Liver (tissue), 9 donors: ENCODE measurements around the gene CEP89. TPM values are rescaled to one million over a fixed set of nuclear protein-coding genes. Genes with fewer than 3 reads are reported as not detected.
"Not testable (repeated sequence)": the region's sequence is repeated elsewhere in the genome, so short reads cannot be mapped to it uniquely, and the experiment has no call there.

Experiments used
- DNase-seq: peaks from one replicate; pipeline ENCODE4 v3.0.0-alpha.2; 2017; ENCODE audit warnings: low spot score
- H3K27ac ChIP-seq, 2 donors: one replicate each; pipeline ENCODE4 v1.7.0; 2013; ENCODE audit warnings: inconsistent platforms in 2 of 2, low read length in 2 of 2, control low read depth in 1 of 2, low read depth in 1 of 2, mild to moderate bottlenecking in 1 of 2
- H3K27me3 ChIP-seq, 4 donors: one replicate each; pipeline versions ENCODE4 v1.6.1 to v1.7.0; 2013; ENCODE audit warnings: low read length in 3 of 4, inconsistent platforms in 1 of 4, mild to moderate bottlenecking in 1 of 4, moderate library complexity in 1 of 4; ENCODE audit not compliant: control insufficient read depth in 4 of 4, insufficient read depth in 4 of 4
- H3K36me3 ChIP-seq, 4 donors: one replicate each; pipeline versions ENCODE4 v1.6.1 to v1.7.0; 2013; ENCODE audit warnings: low read length in 3 of 4, mild to moderate bottlenecking in 3 of 4, low read depth in 1 of 4, moderate library complexity in 1 of 4; ENCODE audit not compliant: control insufficient read depth in 4 of 4, insufficient read depth in 3 of 4
- H3K4me1 ChIP-seq, 4 donors: one replicate each; pipeline versions ENCODE4 v1.6.1 to v1.7.0; 2013; ENCODE audit warnings: low read length in 3 of 4, mild to moderate bottlenecking in 3 of 4, moderate library complexity in 1 of 4; ENCODE audit not compliant: control insufficient read depth in 4 of 4, insufficient read depth in 4 of 4
- H3K4me3 ChIP-seq, 3 donors: one replicate each; pipeline versions ENCODE4 v1.6.1 to v1.7.0; 2013; ENCODE audit warnings: low read length in 3 of 3, control low read depth in 1 of 3, low read depth in 1 of 3, mild to moderate bottlenecking in 1 of 3
- H3K9ac ChIP-seq, 2 donors: one replicate each; pipeline ENCODE4 v1.7.0; 2013; ENCODE audit warnings: low read length in 2 of 2, mild to moderate bottlenecking in 2 of 2, moderate library complexity in 2 of 2, control low read depth in 1 of 2, low read depth in 1 of 2
- H3K9me3 ChIP-seq, 4 donors: one replicate each; pipeline versions ENCODE4 v1.6.1 to v1.7.0; 2013; ENCODE audit warnings: low read length in 3 of 4; ENCODE audit not compliant: control insufficient read depth in 4 of 4
- EGR1 ChIP-seq, 2 donors: IDR thresholded peaks; 2 replicates each; pipeline ENCODE4 v1.6.1; 2016 to 2018; ENCODE audit warnings: antibody characterized with exemption in 2 of 2, low read depth in 2 of 2
- FOXA1 ChIP-seq: IDR thresholded peaks from 2 replicates; pipeline ENCODE4 v1.6.1; 2016; ENCODE audit warnings: antibody characterized with exemption
- FOXA2 ChIP-seq: IDR thresholded peaks from 2 replicates; pipeline ENCODE4 v1.6.1; 2016; ENCODE audit warnings: antibody characterized with exemption
- GABPA ChIP-seq, 2 donors: IDR thresholded peaks in 1 of 2; conservative IDR thresholded peaks in 1 of 2; 2 replicates each; pipeline ENCODE4 v1.6.1; 2016; ENCODE audit warnings: antibody characterized with exemption in 2 of 2, mild to moderate bottlenecking in 1 of 2, moderate library complexity in 1 of 2
- HNF4A ChIP-seq, 2 donors: conservative IDR thresholded peaks; 2 replicates each; pipeline ENCODE4 v1.6.1; 2016; ENCODE audit warnings: antibody characterized with exemption in 2 of 2, mild to moderate bottlenecking in 2 of 2
- HNF4G ChIP-seq: IDR thresholded peaks from 2 replicates; pipeline ENCODE4 v1.6.1; 2016; ENCODE audit warnings: antibody characterized with exemption
- JUND ChIP-seq, 2 donors: IDR thresholded peaks; 2 replicates each; pipeline ENCODE4 v1.6.1; 2016; ENCODE audit warnings: antibody characterized with exemption in 2 of 2
- NR2F2 ChIP-seq: IDR thresholded peaks from 2 replicates; pipeline ENCODE4 v1.6.1; 2016; ENCODE audit warnings: antibody characterized with exemption
- RAD21 ChIP-seq, 2 donors: IDR thresholded peaks; 2 replicates each; pipeline ENCODE4 v1.6.1; 2016; ENCODE audit warnings: antibody characterized with exemption in 2 of 2, mild to moderate bottlenecking in 2 of 2
- RXRA ChIP-seq, 2 donors: IDR thresholded peaks; 2 replicates each; pipeline ENCODE4 v1.6.1; 2017 to 2018; ENCODE audit warnings: antibody characterized with exemption in 2 of 2, mild to moderate bottlenecking in 1 of 2
- TAF1 ChIP-seq: conservative IDR thresholded peaks from 2 replicates; pipeline ENCODE4 v1.6.1; 2016; ENCODE audit warnings: antibody characterized with exemption, mild to moderate bottlenecking
- YY1 ChIP-seq: IDR thresholded peaks from 2 replicates; pipeline ENCODE4 v1.6.1; 2016; ENCODE audit warnings: antibody characterized with exemption, mild to moderate bottlenecking
- WGBS: extraction: QIAGEN DNeasy Blood & Tissue Kit; methylation state at CpG from one replicate; pipeline ENCODE4 v1.1.7; 2013; 5-methylcytosine and 5-hydroxymethylcytosine counted together
- polyA plus RNA-seq, 2 donors: library from polyadenylated mRNA; stranded (reverse) in 1 of 2; unstranded in 1 of 2; fragments of 200-250 nt in 1 of 2; fragments of >200 nt in 1 of 2; fragmentation: Nextera tagmentation in 1 of 2; extraction: Ambion mirVana in 1 of 2; gene quantifications; one replicate each; pipeline versions ENCODE4 v1.2.1 to v1.2.3, GENCODE V29; 2013 to 2015
- total RNA-seq, 2 donors: library from RNA; depleted of rRNA; stranded (reverse); fragments of >200 nt; gene quantifications; one replicate each; pipeline ENCODE4 v1.2.3, GENCODE V29; 2014
- TF ChIP-seq, protein P1 (sequence below): IDR thresholded peaks from 2 replicates; pipeline ENCODE4 v1.6.1; 2016; ENCODE audit warnings: antibody characterized with exemption
- TF ChIP-seq, protein P2 (sequence below): IDR thresholded peaks from 2 replicates; pipeline ENCODE4 v1.6.1; 2016; ENCODE audit warnings: antibody characterized with exemption, mild to moderate bottlenecking
- donor health status: healthy.
- donor health status: healthy.
- donor health status: healthy.
- donor health status: healthy.
- donor health status: healthy.

Gene CEP89
- total and polyA plus RNA-seq, 4 donors: 2.0 to 2.9 (median 2.4) TPM

DNA sequence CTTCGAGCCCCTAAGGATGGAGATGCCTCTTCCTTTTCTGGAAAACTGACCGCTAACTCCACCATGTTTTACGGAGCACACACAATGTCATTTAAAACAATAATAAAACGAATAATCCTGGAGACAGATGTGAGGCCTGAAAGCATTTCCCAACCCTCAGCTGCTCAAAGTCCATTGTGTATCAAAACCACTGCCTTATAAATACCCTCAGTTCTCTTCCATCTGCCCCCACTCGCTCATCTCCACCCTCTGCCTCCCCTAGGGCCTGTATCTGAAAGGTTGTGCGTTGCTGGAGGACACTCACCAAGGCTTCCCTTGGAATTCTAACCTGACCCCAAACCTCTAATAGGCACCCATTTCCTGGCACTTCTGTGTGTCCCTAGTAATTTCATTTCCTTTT lies 10.7 kb upstream of the CEP89 start:
- peak in 1 of 2 donors; percentile 29 for TF ChIP-seq HNF4A (conservative IDR thresholded peaks at IDR 0.05)
- H3K27ac ChIP-seq, H3K9ac ChIP-seq, H3K4me1 ChIP-seq, H3K4me3 ChIP-seq, DNase-seq, H3K27me3 ChIP-seq, H3K9me3 ChIP-seq: not testable (repeated sequence)
- WGBS: 83% methylated on average over 6 of the region's 6 CpGs
- H3K36me3 ChIP-seq: peaks cover 6 to 21% (median 11%) of the 10 kb centered on the region in 4 donors

DNA sequence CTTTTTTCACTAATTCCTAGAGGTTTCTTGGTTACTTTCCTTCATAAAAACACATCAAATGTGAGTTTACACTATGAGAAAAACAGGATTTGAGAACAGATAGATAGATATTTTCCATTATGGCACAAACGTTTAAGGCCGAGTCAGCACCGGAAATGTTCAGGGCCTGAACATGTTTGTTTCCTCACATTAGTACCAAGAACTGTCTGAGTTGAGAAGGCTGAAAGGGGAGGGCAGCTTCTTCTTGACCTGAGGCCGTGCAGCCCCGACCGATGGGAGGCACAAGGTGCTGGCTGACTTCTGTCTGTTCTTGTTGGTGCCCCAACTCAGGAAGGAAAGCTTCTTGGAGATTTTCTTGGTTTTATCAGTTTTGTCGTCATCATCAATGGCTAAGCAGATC lies 8.0 kb upstream of the CEP89 start:
- WGBS: 82% methylated on average over 7 of the region's 7 CpGs
- not testable (repeated sequence) for H3K9ac ChIP-seq, H3K27me3 ChIP-seq, H3K27ac ChIP-seq, H3K4me3 ChIP-seq, H3K9me3 ChIP-seq, DNase-seq
- H3K36me3 ChIP-seq: peaks cover 5 to 11% (median 6%) of the 10 kb centered on the region in 4 donors
- peak; percentile 11 for TF ChIP-seq NR2F2
- H3K4me1 ChIP-seq: peaks cover 0 to 14% (median 6%) of the 10 kb centered on the region in 4 donors

DNA sequence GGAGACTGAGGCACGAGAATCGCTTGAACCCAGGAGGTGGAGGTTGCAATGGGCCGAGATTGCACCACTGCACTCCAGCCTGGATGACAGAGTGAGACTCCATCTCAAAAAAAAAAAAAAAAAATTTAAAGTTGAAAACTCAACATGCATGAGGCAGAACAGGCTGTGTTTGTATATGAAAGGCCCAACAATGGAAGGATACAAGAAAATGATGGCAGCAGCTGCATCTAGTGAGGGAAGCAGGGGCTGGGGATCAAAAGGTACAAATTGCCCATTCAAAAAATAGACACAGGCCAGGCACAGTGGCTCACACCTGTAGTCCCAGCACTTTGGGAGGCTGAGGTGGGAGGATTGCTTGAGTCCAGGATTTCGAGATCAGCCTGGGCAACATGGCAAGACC lies 6.1 kb upstream of the CEP89 start:
- not testable (repeated sequence) for H3K9ac ChIP-seq, DNase-seq, H3K9me3 ChIP-seq, H3K4me3 ChIP-seq, H3K36me3 ChIP-seq, H3K27ac ChIP-seq, H3K27me3 ChIP-seq
- 79% methylated on average over 4 of the region's 4 CpGs for WGBS
- peaks cover 0 to 14% (median 6%) of the 10 kb centered on the region in 4 donors for H3K4me1 ChIP-seq

DNA sequence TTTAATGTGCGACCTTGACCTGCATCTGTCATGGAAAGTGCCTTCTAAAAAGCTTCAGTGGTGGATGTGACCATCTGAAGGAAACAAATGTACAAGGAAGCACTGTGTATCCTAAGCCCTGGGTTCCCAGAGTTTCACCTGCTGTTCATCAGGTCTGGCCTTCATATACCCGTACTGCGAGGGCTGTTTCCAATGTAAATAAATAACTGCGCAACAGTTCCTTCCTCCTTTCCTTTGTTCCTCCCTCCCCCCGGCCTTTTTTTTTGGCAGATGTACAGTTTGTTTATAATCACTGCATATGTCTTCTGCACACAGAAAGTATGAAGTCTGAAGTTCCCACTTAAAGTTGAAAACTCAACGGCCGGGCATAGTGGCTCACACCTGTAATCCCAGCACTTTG lies 5.5 kb upstream of the CEP89 start:
- peak overlapping the region in 1 of 2 donors; percentile 25 for H3K27ac ChIP-seq
- H3K4me3 ChIP-seq: no peak overlapping the region
- no peak for DNase-seq
- TF ChIP-seq RAD21 (IDR thresholded peaks at IDR 0.05) (peak in 1 of 2 donors; percentile 7), HNF4A (conservative IDR thresholded peaks at IDR 0.05) (peak in 1 of 2 donors; percentile 44), YY1 (no peak), TAF1 (no peak), EGR1 (IDR thresholded peaks at IDR 0.05; ENCODE audit: low read depth in 2 of 2) (no peak), HNF4G (no peak), FOXA2 (no peak), RXRA (IDR thresholded peaks at IDR 0.05) (peak; percentile 10 to 53), FOXA1 (no peak), JUND (IDR thresholded peaks at IDR 0.05) (no peak), GABPA (IDR thresholded peaks at IDR 0.05 in 1 of 2, conservative IDR thresholded peaks at IDR 0.05 in 1 of 2) (peak in 1 of 2 donors; percentile 21)
- TF ChIP-seq, protein P1, sequence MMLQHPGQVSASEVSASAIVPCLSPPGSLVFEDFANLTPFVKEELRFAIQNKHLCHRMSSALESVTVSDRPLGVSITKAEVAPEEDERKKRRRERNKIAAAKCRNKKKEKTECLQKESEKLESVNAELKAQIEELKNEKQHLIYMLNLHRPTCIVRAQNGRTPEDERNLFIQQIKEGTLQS: no peak
- TF ChIP-seq, protein P2, sequence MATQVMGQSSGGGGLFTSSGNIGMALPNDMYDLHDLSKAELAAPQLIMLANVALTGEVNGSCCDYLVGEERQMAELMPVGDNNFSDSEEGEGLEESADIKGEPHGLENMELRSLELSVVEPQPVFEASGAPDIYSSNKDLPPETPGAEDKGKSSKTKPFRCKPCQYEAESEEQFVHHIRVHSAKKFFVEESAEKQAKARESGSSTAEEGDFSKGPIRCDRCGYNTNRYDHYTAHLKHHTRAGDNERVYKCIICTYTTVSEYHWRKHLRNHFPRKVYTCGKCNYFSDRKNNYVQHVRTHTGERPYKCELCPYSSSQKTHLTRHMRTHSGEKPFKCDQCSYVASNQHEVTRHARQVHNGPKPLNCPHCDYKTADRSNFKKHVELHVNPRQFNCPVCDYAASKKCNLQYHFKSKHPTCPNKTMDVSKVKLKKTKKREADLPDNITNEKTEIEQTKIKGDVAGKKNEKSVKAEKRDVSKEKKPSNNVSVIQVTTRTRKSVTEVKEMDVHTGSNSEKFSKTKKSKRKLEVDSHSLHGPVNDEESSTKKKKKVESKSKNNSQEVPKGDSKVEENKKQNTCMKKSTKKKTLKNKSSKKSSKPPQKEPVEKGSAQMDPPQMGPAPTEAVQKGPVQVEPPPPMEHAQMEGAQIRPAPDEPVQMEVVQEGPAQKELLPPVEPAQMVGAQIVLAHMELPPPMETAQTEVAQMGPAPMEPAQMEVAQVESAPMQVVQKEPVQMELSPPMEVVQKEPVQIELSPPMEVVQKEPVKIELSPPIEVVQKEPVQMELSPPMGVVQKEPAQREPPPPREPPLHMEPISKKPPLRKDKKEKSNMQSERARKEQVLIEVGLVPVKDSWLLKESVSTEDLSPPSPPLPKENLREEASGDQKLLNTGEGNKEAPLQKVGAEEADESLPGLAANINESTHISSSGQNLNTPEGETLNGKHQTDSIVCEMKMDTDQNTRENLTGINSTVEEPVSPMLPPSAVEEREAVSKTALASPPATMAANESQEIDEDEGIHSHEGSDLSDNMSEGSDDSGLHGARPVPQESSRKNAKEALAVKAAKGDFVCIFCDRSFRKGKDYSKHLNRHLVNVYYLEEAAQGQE: no peak
- peaks cover 5 to 9% (median 6%) of the 10 kb centered on the region in 4 donors for H3K36me3 ChIP-seq
- no peaks in the 10 kb centered on the region for H3K27me3 ChIP-seq
- WGBS: 30% methylated on average over 7 of the region's 7 CpGs
- no peaks in the 10 kb centered on the region for H3K9me3 ChIP-seq
- peaks cover 0 to 14% (median 7%) of the 10 kb centered on the region in 4 donors for H3K4me1 ChIP-seq
- no peak overlapping the region for H3K9ac ChIP-seq
